Activated CD4-positive, alpha-beta T cell treated with anti-CD3 and anti-CD28 coated beads, Interleukin-2, amount 10 ng/mL, durations not matched to agents 24 days and 14 days (primary cell): ENCODE results near the gene CSDE1. TPM values are rescaled to one million over a fixed set of nuclear protein-coding genes. Genes with fewer than 3 reads are reported as not detected.

Experiments used
- DNase-seq: peaks from one replicate; pipeline ENCODE4 v3.0.0; 2022
- H3K27ac Mint-ChIP-seq: one replicate; pipeline ENCODE4 v1.8.0; 2022; ENCODE audit warnings: mild to moderate bottlenecking, mixed read lengths
- H3K27me3 Mint-ChIP-seq: one replicate; pipeline ENCODE4 v1.8.0; 2022; ENCODE audit warnings: mixed read lengths
- H3K36me3 Mint-ChIP-seq: one replicate; pipeline ENCODE4 v1.8.0; 2022; ENCODE audit warnings: low read depth, mild to moderate bottlenecking, mixed read lengths
- H3K4me1 Mint-ChIP-seq: one replicate; pipeline ENCODE4 v1.8.0; 2021; ENCODE audit warnings: mixed read lengths
- H3K4me3 Mint-ChIP-seq: one replicate; pipeline ENCODE4 v1.8.0; 2022; ENCODE audit warnings: mild to moderate bottlenecking, moderate library complexity, mixed read lengths
- H3K9me3 Mint-ChIP-seq: one replicate; pipeline ENCODE4 v1.8.0; 2021; ENCODE audit warnings: mixed read lengths
- intact Hi-C: fragments of 100-400 bp; cut with micrococcal nuclease; formaldehyde crosslinking; loops from one replicate; pipeline ENCODE4 v1.15.1; 2023
- total RNA-seq: library from RNA; stranded (reverse); gene quantifications from 2 replicates; pipeline ENCODE4 v1.2.3, GENCODE V29; 2022

CSDE1 gene
- total RNA-seq, 1 donor from 2014 or later = 418 TPM

GRCh38 chr1:114710360-114710759 lies 47.4 kb downstream of the CSDE1 start:
- Mint-ChIP-seq H3K36me3 (peaks cover 53% of the 10 kb centered on the region), H3K4me1 (peaks cover 10% of the 10 kb centered on the region), H3K27ac (no peak overlapping the region), H3K27me3 (no peaks in the 10 kb centered on the region), H3K9me3 (no peaks in the 10 kb centered on the region), H3K4me3 (no peak overlapping the region)
- intact Hi-C loops = no loop called here
- no peak for DNase-seq

DNA sequence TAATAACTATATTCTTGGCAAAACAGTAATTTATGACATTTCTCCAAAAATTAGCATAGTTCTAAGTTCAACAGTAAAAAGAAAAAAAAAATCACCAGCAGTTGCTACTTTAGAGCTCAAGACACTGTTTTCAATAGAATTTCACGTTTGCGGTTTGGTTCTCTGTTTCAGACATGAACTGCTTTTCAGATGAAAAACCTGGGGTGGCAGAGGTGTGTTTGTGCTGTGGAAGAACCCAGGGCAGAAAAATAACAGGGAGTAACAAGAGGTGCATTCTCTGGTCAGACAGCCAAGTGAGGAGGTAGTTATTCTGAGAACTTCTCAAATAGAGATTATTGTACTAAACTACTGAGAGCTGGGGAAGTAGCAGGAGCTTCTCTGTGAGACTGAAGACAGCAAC lies 50.2 kb downstream of the CSDE1 start:
- no peak overlapping the region for H3K27ac Mint-ChIP-seq
- H3K9me3 Mint-ChIP-seq = no peaks in the 10 kb centered on the region
- H3K4me1 Mint-ChIP-seq = peaks cover 3% of the 10 kb centered on the region
- intact Hi-C loops = no loop called here
- peaks cover 44% of the 10 kb centered on the region for H3K36me3 Mint-ChIP-seq
- H3K27me3 Mint-ChIP-seq = no peaks in the 10 kb centered on the region
- DNase-seq = no peak
- H3K4me3 Mint-ChIP-seq = no peak overlapping the region

DNA sequence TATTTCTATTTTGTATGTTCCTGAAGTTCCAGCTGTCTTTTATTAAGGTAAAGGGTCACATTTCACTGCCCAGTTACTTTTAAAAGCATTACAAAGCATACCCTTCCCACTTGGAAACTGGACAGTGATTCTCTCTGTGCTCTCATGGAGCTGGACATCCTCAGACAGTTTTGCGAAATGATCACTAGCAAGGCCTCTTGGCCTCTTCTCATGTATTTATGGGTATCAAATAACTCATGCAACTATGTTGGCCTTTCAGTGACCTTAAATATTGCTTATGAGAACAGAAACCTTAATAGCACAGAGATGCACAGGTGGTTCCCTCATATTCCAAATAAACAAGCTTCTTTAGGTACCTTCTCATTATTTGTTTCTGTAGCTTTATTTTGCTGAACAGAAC lies 54.5 kb downstream of the CSDE1 start:
- Mint-ChIP-seq H3K27me3 (peaks cover 3% of the 10 kb centered on the region), H3K36me3 (peaks cover 18% of the 10 kb centered on the region), H3K4me1 (peaks cover 4% of the 10 kb centered on the region), H3K27ac (no peak overlapping the region), H3K9me3 (no peaks in the 10 kb centered on the region), H3K4me3 (no peak overlapping the region)
- no peak for DNase-seq
- intact Hi-C loops = no loop called here

DNA sequence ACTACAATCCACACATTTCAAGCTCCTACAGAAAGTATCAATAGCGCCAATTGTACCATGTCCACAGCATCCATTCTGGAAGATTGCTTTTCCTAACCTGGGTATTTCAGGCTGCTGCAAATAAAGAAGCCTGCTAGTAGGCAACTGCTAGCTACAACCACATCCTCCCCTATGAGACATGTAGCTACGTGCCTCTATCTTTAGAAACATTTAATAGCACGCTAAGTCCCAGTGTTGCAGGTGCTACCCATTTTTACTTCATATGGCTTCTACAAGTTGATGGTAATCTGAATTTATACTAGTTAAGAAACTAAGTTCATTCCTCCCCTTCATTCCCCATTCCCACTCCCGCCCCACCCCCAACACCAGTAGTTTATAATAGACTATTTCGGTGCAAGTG lies 55.0 kb downstream of the CSDE1 start:
- Mint-ChIP-seq H3K27ac (no peak overlapping the region), H3K4me1 (peaks cover 4% of the 10 kb centered on the region), H3K36me3 (peaks cover 16% of the 10 kb centered on the region), H3K27me3 (peaks cover 4% of the 10 kb centered on the region), H3K9me3 (no peaks in the 10 kb centered on the region), H3K4me3 (no peak overlapping the region)
- DNase-seq = no peak
- intact Hi-C loops = no loop called here

- Mint-ChIP-seq H3K36me3 (peaks cover 8% of the 10 kb centered on the region), H3K4me3 (no peak overlapping the region), H3K4me1 (peaks cover 2% of the 10 kb centered on the region), H3K27ac (no peak overlapping the region), H3K9me3 (no peaks in the 10 kb centered on the region), H3K27me3 (peaks cover 6% of the 10 kb centered on the region)
- no peak for DNase-seq
- intact Hi-C loops = no loop called here
Measured at GRCh38 chr1:114701931-114702330, 55.9 kb downstream of the CSDE1 start.

DNA sequence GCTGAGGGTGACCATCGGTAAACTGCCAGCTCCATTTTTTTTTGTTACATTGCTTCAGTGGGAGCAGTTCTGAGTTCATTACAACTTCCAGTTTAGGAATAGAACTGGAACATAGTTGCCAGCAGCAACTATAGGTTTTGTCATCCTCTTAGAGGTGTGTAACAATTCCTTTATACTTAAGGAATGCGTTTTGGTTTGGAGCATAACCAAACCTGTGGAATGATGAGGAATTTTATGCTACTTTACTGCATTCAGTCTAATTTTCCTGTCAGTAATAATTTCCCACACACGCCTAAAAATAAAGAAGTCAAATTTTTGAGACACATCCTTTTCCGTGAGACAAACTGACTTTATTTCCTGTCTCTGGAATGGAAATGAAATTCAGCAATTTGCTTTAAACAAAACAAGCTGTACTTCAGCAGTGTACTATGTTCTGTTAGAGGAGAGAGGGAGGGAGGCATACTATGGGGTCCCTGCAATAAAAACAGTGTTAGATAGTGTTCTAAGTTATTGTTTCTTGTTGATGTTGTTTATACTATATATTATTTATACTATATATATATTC lies 57.7 kb downstream of the CSDE1 start:
- intact Hi-C loops = no loop called here
- H3K36me3 Mint-ChIP-seq = peaks cover 2% of the 10 kb centered on the region
- H3K27me3 Mint-ChIP-seq = peaks cover 8% of the 10 kb centered on the region
- peaks cover 2% of the 10 kb centered on the region for H3K4me1 Mint-ChIP-seq
- H3K9me3 Mint-ChIP-seq = no peaks in the 10 kb centered on the region
- H3K27ac Mint-ChIP-seq = no peak overlapping the region
- no peak overlapping the region for H3K4me3 Mint-ChIP-seq
- no peak for DNase-seq

DNA sequence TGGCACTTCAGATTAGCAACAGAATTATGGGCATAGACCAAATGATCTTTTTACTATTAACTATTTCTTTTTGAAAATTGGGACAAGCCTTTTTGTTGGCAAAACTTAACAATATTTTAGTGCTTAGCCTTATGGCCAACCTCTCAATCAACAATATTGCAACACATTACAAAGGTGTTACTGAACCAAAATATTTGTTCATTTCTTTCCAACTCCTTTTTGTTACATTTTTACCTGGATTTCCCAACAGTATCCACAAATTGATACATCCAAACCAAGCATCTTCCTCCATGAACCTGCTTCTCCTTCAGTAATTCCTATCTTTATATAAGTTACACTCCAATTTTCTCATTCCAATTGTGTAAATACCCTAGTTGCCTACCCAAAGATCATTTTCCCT lies 61.0 kb downstream of the CSDE1 start:
- Mint-ChIP-seq H3K9me3 (no peaks in the 10 kb centered on the region), H3K4me1 (no peaks in the 10 kb centered on the region), H3K27me3 (peaks cover 8% of the 10 kb centered on the region), H3K27ac (no peak overlapping the region), H3K36me3 (no peaks in the 10 kb centered on the region), H3K4me3 (no peak overlapping the region)
- DNase-seq = no peak
- intact Hi-C loops = no loop called here

- H3K27ac Mint-ChIP-seq = no peak within 1 kb of the TSS
- H3K4me3 Mint-ChIP-seq = no peak within 1 kb of the TSS
- no peak for DNase-seq
- peaks cover 8% of the 10 kb centered on the region for H3K27me3 Mint-ChIP-seq
- no peaks in the 10 kb centered on the region for H3K36me3 Mint-ChIP-seq
- H3K4me1 Mint-ChIP-seq = no peaks in the 10 kb centered on the region
- intact Hi-C loops = no loop called here
- H3K9me3 Mint-ChIP-seq = no peaks in the 10 kb centered on the region
Measured at GRCh38 chr1:114695430-114696058, 62.2 kb downstream of the CSDE1 start, which contains the start of gene AMPD1. Gene AMPD1 (minus strand): TSS chr1:114695546. CDS start chr1:114695471, 75 bp downstream.

DNA sequence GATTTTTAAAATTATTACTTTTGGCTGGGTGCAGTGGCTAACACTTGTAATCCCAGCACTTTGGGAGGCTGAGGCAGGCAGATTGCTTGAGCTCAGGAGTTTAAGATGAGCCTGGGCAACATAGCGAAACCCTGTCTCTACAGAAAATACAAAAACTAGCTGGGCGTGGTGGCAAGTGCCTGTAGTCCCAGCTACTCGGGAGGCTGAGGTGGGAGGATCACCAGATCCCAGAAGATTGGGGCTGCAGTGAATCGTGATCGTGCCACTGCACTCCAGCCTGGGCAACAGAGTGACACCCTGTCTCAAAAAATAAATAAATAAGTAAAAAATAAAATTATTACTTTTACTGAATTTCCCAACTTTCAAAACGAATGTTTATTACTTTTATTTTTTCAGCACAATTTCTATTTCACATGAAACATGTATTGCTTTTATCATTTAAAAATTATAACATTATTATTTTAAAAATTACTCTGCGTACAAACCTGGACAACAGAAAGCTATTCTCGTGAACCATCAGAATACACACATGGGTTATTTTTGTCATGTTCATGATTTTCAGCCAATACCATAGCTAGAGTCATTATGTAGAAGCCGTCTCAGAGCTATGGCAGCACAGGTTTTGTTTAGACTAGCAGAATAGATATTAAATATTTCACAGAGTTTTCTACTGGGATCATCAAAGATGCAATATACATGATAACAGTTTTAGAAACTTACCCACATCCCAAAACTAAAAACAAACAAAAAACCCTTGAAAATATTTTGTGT lies 63.1 kb downstream of the CSDE1 start:
- H3K9me3 Mint-ChIP-seq = no peaks in the 10 kb centered on the region
- H3K4me3 Mint-ChIP-seq = no peak overlapping the region
- no peaks in the 10 kb centered on the region for H3K36me3 Mint-ChIP-seq
- DNase-seq = no peak
- H3K27me3 Mint-ChIP-seq = peaks cover 6% of the 10 kb centered on the region
- intact Hi-C loops = no loop called here
- no peaks in the 10 kb centered on the region for H3K4me1 Mint-ChIP-seq
- H3K27ac Mint-ChIP-seq = no peak overlapping the region

GRCh38 chr1:114692947-114693346 lies 64.8 kb downstream of the CSDE1 start:
- H3K9me3 Mint-ChIP-seq = no peaks in the 10 kb centered on the region
- no peak overlapping the region for H3K27ac Mint-ChIP-seq
- DNase-seq = no peak
- no peaks in the 10 kb centered on the region for H3K4me1 Mint-ChIP-seq
- no peaks in the 10 kb centered on the region for H3K36me3 Mint-ChIP-seq
- H3K27me3 Mint-ChIP-seq = peaks cover 9% of the 10 kb centered on the region
- intact Hi-C loops = no loop called here
- no peak overlapping the region for H3K4me3 Mint-ChIP-seq

GRCh38 chr1:114691061-114691460 lies 66.7 kb downstream of the CSDE1 start:
- DNase-seq = no peak

GRCh38 chr1:114690148-114690547 lies 67.6 kb downstream of the CSDE1 start:
- DNase-seq = no peak
- Mint-ChIP-seq H3K36me3 (no peaks in the 10 kb centered on the region), H3K27ac (no peak overlapping the region), H3K9me3 (no peaks in the 10 kb centered on the region), H3K4me1 (no peaks in the 10 kb centered on the region), H3K4me3 (no peak overlapping the region), H3K27me3 (peaks cover 24% of the 10 kb centered on the region)
- intact Hi-C loops = no loop called here

More at GRCh38 chr1:114691061-114691460, 66.7 kb downstream of the CSDE1 start:
- intact Hi-C loops = no loop called here
- Mint-ChIP-seq H3K27me3 (peaks cover 19% of the 10 kb centered on the region), H3K4me3 (no peak overlapping the region), H3K27ac (no peak overlapping the region), H3K9me3 (no peaks in the 10 kb centered on the region), H3K4me1 (no peaks in the 10 kb centered on the region), H3K36me3 (no peaks in the 10 kb centered on the region)

DNA sequence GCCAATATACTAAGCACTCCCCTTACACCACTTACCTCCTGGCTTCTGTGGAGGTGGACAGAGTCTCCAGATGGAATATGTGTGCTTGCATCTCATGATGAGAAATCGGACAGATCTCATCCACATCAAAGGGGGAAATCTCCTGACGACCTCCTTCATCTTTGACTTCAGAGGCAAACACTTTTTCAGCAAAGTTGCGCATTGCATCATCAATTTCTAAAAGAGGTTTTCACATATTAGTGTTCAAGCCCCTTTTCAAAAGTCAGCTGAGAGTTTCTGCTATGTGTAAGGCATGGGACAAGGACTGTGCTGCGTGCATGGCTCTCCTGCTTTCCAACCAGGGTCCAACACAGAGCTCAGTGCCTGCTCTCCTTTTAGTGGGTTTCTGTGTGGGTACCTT lies 69.3 kb downstream of the CSDE1 start:
- Mint-ChIP-seq H3K36me3 (no peaks in the 10 kb centered on the region), H3K4me3 (no peak overlapping the region), H3K27ac (no peak overlapping the region), H3K9me3 (no peaks in the 10 kb centered on the region), H3K27me3 (peaks cover 28% of the 10 kb centered on the region), H3K4me1 (no peaks in the 10 kb centered on the region)
- no peak for DNase-seq
- intact Hi-C loops = no loop called here

DNA sequence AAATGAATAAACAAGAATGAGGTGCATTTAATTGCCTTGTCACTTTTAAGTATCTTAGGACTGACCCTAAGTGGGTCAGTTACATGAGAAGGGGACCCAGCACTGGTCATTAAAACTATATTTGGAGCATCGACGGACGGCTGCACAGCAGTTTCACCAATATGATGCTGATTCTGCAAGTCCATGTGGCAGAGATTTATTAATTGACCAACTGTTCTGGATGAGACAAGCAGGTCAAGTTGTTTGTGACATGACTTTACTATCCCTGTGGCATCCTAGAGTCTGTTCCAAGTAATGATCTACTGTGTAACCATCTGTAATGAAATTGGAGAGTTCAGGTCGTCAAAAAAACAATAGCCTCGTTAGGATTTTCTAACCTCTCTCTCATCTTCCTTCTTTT lies 71.9 kb downstream of the CSDE1 start:
- Mint-ChIP-seq H3K4me3 (no peak overlapping the region), H3K27ac (no peak overlapping the region), H3K27me3 (peaks cover 33% of the 10 kb centered on the region), H3K9me3 (no peaks in the 10 kb centered on the region), H3K4me1 (no peaks in the 10 kb centered on the region), H3K36me3 (no peaks in the 10 kb centered on the region)
- no peak for DNase-seq
- intact Hi-C loops = no loop called here
